HG03378 (cell line): Measurements from ENCODE around the gene NEO1.

Source experiments
- ATAC-seq: cut with Tn5 transposase; IDR thresholded peaks from one replicate; pipeline ENCODE4 v1.9.1; 2021; ENCODE audit warnings: mild to moderate bottlenecking, moderate library complexity; ENCODE audit not compliant: unreplicated experiment

NEO1 gene

GRCh38 chr15:73051807-73052652 is at the start of gene NEO1:
NEO1 (plus strand) TSS chr15:73052463; CDS start chr15:73052676, 213 bp downstream.
- no peak for ATAC-seq

- no peak for ATAC-seq
These were observed 47.8 kb upstream of the NEO1 start for GRCh38 chr15:73004462-73004861.

GRCh38 chr15:73005032-73005431 is 47.2 kb upstream of the NEO1 start:
- no peak for ATAC-seq

GRCh38 chr15:73005446-73005845 is 46.8 kb upstream of the NEO1 start:
- no peak for ATAC-seq

- ATAC-seq, result no peak
These were observed 45.7 kb upstream of the NEO1 start for GRCh38 chr15:73006523-73006922.

GRCh38 chr15:73009066-73010056 is 42.9 kb upstream of the NEO1 start:
- no peak for ATAC-seq

- no peak for ATAC-seq
These were observed 41.8 kb upstream of the NEO1 start for GRCh38 chr15:73010154-73011152.

- no peak for ATAC-seq
These were observed 37.4 kb upstream of the NEO1 start for GRCh38 chr15:73014904-73015303.

GRCh38 chr15:73015493-73015892 is 36.8 kb upstream of the NEO1 start:
- ATAC-seq, result no peak

- no peak for ATAC-seq
These were observed 34.3 kb upstream of the NEO1 start for GRCh38 chr15:73017987-73018386.

- no peak for ATAC-seq
These were observed 33.1 kb upstream of the NEO1 start for GRCh38 chr15:73019154-73019553.

- no peak for ATAC-seq
These were observed 32.6 kb upstream of the NEO1 start for GRCh38 chr15:73019601-73020146.

GRCh38 chr15:73021139-73021621 is 31.1 kb upstream of the NEO1 start:
- no peak for ATAC-seq

- ATAC-seq, result no peak
These were observed 30.1 kb upstream of the NEO1 start for GRCh38 chr15:73022161-73022560.

GRCh38 chr15:73023071-73023470 is 29.2 kb upstream of the NEO1 start:
- no peak for ATAC-seq

- ATAC-seq, result no peak
These were observed 28.1 kb upstream of the NEO1 start for GRCh38 chr15:73024168-73024567.

- ATAC-seq, result no peak
These were observed 25.7 kb upstream of the NEO1 start for GRCh38 chr15:73026511-73027054.

- no peak for ATAC-seq
These were observed 24.2 kb upstream of the NEO1 start for GRCh38 chr15:73028031-73028430.

GRCh38 chr15:73028831-73029451 is 23.3 kb upstream of the NEO1 start:
- no peak for ATAC-seq
